ENCODE results near the gene EDDM3A.

- TF ChIP-seq POLR2A (IDR thresholded peaks at IDR 0.05; ENCODE audit: low read length) (no peak), GATA1 (IDR thresholded peaks at IDR 0.05; ENCODE audit: low read depth, low read length) (no peak)
These were observed 29.4 kb downstream of the EDDM3A start for GRCh38 chr14:20775043-20775442.
